HCT116 (cell line): Measurements from ENCODE around the gene CIB4.

Experiments
- CEBPB ChIP-seq: IDR thresholded peaks from 2 replicates; pipeline ENCODE4 v1.6.1; 2012; ENCODE audit warnings: low read depth
- EZH2 ChIP-seq: fragments of 200-600 bp; sonication (generic); IDR thresholded peaks from 2 replicates; pipeline ENCODE4 v1.6.1; 2017; ENCODE audit warnings: antibody characterized with exemption, mixed run types
- EZH2phosphoT487 ChIP-seq: fragments of 200-600 bp; IDR thresholded peaks from 2 replicates; pipeline ENCODE4 v1.6.1; 2018; ENCODE audit warnings: antibody characterized with exemption, borderline replicate concordance
- POLR2A ChIP-seq: IDR thresholded peaks from 2 replicates; pipeline ENCODE4 v1.7.0; 2011; ENCODE audit warnings: borderline replicate concordance; ENCODE audit not compliant: insufficient read depth, insufficient read length; ENCODE audit errors: extremely low read depth
- POLR2AphosphoS5 ChIP-seq: IDR thresholded peaks from 2 replicates; pipeline ENCODE4 v1.6.1; 2011; ENCODE audit warnings: mild to moderate bottlenecking, low read depth, low read length, moderate library complexity
- SIN3A ChIP-seq: IDR thresholded peaks from 2 replicates; pipeline ENCODE4 v1.6.1; 2012; ENCODE audit warnings: low read depth
- SP1 ChIP-seq: IDR thresholded peaks from 2 replicates; pipeline ENCODE4 v1.6.1; 2012; ENCODE audit warnings: low read depth
- SRF ChIP-seq: IDR thresholded peaks from 2 replicates; pipeline ENCODE4 v1.6.1; 2012; ENCODE audit warnings: low read depth
- TCF7L2 ChIP-seq: IDR thresholded peaks from 2 replicates; pipeline ENCODE4 v1.7.0; 2011; ENCODE audit warnings: borderline replicate concordance, inconsistent platforms; ENCODE audit not compliant: insufficient read depth, insufficient read length; ENCODE audit errors: extremely low read depth
- ZNF274 ChIP-seq: fragments of 200-500 bp; sonication (Bioruptor generic); IDR thresholded peaks from 2 replicates; pipeline ENCODE4 v1.6.1; 2014; ENCODE audit warnings: mild to moderate bottlenecking, low read depth, low read length, inconsistent platforms
- TF ChIP-seq, protein P1 (sequence below): IDR thresholded peaks from 2 replicates; pipeline ENCODE4 v1.6.1; 2012
- TF ChIP-seq, protein P2 (sequence below), 3 experiments: fragments of 200-600 bp in 1 of 3; sonication (generic) in 1 of 3; IDR thresholded peaks in 2 of 3; conservative IDR thresholded peaks in 1 of 3; 2 replicates each; pipeline ENCODE4 v1.5.1; 2012 to 2017; ENCODE audit warnings: low read depth in 2 of 3, low read length in 2 of 3, antibody characterized with exemption in 1 of 3, borderline replicate concordance in 1 of 3, control low read depth in 1 of 3, mild to moderate bottlenecking in 1 of 3, mixed read lengths in 1 of 3, mixed run types in 1 of 3, moderate library complexity in 1 of 3; ENCODE audit not compliant: insufficient read depth in 1 of 3
- TF ChIP-seq, protein P3 (sequence below): IDR thresholded peaks from 2 replicates; pipeline ENCODE4 v1.6.1; 2012; ENCODE audit warnings: low read depth
- TF ChIP-seq, protein P4 (sequence below): IDR thresholded peaks from 2 replicates; pipeline ENCODE4 v1.6.1; 2012

DNA sequence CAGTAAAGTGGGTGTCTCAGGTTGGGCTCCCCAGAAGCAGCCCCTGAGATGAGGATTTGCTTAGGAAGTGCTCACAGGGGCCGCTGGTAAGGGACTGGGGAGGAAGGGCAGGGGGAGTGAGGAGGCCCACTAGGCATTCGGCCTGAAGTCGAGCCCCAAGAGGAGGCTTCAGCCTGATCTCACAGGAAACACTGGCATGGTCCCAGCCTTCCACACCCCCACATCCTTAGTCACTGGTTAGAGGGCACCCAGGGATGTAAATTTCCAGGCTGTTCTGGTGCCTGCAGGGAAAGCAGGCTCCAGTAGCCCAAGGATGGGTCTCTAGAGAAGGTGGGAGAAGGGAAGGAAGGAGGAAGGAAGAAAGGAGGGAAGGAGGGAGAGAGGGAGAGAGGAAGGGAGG, 29.0 kb upstream of the CIB4 start:
- TF ChIP-seq, protein P1, sequence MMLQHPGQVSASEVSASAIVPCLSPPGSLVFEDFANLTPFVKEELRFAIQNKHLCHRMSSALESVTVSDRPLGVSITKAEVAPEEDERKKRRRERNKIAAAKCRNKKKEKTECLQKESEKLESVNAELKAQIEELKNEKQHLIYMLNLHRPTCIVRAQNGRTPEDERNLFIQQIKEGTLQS: no peak
- TF ChIP-seq, protein P2, sequence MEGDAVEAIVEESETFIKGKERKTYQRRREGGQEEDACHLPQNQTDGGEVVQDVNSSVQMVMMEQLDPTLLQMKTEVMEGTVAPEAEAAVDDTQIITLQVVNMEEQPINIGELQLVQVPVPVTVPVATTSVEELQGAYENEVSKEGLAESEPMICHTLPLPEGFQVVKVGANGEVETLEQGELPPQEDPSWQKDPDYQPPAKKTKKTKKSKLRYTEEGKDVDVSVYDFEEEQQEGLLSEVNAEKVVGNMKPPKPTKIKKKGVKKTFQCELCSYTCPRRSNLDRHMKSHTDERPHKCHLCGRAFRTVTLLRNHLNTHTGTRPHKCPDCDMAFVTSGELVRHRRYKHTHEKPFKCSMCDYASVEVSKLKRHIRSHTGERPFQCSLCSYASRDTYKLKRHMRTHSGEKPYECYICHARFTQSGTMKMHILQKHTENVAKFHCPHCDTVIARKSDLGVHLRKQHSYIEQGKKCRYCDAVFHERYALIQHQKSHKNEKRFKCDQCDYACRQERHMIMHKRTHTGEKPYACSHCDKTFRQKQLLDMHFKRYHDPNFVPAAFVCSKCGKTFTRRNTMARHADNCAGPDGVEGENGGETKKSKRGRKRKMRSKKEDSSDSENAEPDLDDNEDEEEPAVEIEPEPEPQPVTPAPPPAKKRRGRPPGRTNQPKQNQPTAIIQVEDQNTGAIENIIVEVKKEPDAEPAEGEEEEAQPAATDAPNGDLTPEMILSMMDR (IDR thresholded peaks at IDR 0.05 in 2 of 3, conservative IDR thresholded peaks at IDR 0.05 in 1 of 3; ENCODE audit: borderline replicate concordance in 1 of 3, insufficient read depth in 1 of 3, low read depth in 2 of 3, low read length in 2 of 3): no peak
- TF ChIP-seq SIN3A (no peak), POLR2A (no peak), TCF7L2 (no peak), SRF (no peak), POLR2AphosphoS5 (no peak), EZH2 (no peak), CEBPB (no peak), SP1 (no peak), EZH2phosphoT487 (no peak), ZNF274 (no peak)
- TF ChIP-seq, protein P3, sequence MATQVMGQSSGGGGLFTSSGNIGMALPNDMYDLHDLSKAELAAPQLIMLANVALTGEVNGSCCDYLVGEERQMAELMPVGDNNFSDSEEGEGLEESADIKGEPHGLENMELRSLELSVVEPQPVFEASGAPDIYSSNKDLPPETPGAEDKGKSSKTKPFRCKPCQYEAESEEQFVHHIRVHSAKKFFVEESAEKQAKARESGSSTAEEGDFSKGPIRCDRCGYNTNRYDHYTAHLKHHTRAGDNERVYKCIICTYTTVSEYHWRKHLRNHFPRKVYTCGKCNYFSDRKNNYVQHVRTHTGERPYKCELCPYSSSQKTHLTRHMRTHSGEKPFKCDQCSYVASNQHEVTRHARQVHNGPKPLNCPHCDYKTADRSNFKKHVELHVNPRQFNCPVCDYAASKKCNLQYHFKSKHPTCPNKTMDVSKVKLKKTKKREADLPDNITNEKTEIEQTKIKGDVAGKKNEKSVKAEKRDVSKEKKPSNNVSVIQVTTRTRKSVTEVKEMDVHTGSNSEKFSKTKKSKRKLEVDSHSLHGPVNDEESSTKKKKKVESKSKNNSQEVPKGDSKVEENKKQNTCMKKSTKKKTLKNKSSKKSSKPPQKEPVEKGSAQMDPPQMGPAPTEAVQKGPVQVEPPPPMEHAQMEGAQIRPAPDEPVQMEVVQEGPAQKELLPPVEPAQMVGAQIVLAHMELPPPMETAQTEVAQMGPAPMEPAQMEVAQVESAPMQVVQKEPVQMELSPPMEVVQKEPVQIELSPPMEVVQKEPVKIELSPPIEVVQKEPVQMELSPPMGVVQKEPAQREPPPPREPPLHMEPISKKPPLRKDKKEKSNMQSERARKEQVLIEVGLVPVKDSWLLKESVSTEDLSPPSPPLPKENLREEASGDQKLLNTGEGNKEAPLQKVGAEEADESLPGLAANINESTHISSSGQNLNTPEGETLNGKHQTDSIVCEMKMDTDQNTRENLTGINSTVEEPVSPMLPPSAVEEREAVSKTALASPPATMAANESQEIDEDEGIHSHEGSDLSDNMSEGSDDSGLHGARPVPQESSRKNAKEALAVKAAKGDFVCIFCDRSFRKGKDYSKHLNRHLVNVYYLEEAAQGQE: no peak
- TF ChIP-seq, protein P4, sequence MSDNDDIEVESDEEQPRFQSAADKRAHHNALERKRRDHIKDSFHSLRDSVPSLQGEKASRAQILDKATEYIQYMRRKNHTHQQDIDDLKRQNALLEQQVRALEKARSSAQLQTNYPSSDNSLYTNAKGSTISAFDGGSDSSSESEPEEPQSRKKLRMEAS: no peak
